ENCODE data around the gene ICA1L.

GRCh38 chr2:202858601-202859000 lies 13.0 kb downstream of the ICA1L start:
- TF ChIP-seq CTCF (IDR thresholded peaks at IDR 0.05) (no peak), POLR2A (IDR thresholded peaks at IDR 0.05) (no peak), POLR2AphosphoS5 (IDR thresholded peaks at IDR 0.05) (no peak)

Measured in prostate gland (tissue), 2 donors.